Chondrocyte (in vitro differentiated cells): ENCODE measurements around the gene GRIN1. TPM values are rescaled to one million over a fixed set of nuclear protein-coding genes. Genes with fewer than 3 reads are reported as not detected.

Source experiments
- DNase-seq: peaks from one replicate; pipeline ENCODE4 v3.0.0; 2021; ENCODE audit warnings: mixed read lengths, low spot score
- H3K27ac Mint-ChIP-seq: one replicate; pipeline ENCODE4 v1.8.0; 2021; ENCODE audit warnings: mild to moderate bottlenecking, moderate library complexity, mixed read lengths; ENCODE audit not compliant: unreplicated experiment
- H3K27me3 Mint-ChIP-seq: 2 replicates; pipeline ENCODE4 v1.8.0; 2021; ENCODE audit warnings: low read depth, mixed read lengths
- H3K36me3 Mint-ChIP-seq: 2 replicates; pipeline ENCODE4 v1.8.0; 2021; ENCODE audit warnings: low read depth, mixed read lengths
- H3K4me1 Mint-ChIP-seq: 2 replicates; pipeline ENCODE4 v1.8.0; 2021; ENCODE audit warnings: low read depth, mild to moderate bottlenecking, mixed read lengths
- H3K4me3 Mint-ChIP-seq: one replicate; pipeline ENCODE4 v1.8.0; 2021; ENCODE audit warnings: mild to moderate bottlenecking, moderate library complexity, mixed read lengths; ENCODE audit not compliant: unreplicated experiment
- H3K9me3 Mint-ChIP-seq: 2 replicates; pipeline ENCODE4 v1.8.0; 2021; ENCODE audit warnings: low read depth, mixed read lengths
- CTCF ChIP-seq: fragments of 200-600 bp; sonication (generic); IDR thresholded peaks from 2 replicates; pipeline ENCODE4 v1.5.0; 2021; ENCODE audit warnings: antibody characterized with exemption, mild to moderate bottlenecking, moderate library complexity
- total RNA-seq: library from RNA; stranded (reverse); gene quantifications from 3 replicates; pipeline ENCODE4 v1.2.1, GENCODE V29; 2021

GRIN1 gene
- total RNA-seq, 1 donor from 2014 or later, result 0.07 TPM

GRCh38 chr9:137184881-137185660 lies 46.1 kb downstream of the GRIN1 start:
- Mint-ChIP-seq H3K4me1 (peaks cover 29% of the 10 kb centered on the region), H3K9me3 (no peaks in the 10 kb centered on the region), H3K27ac (no peak overlapping the region), H3K4me3 (no peak overlapping the region), H3K27me3 (no peaks in the 10 kb centered on the region), H3K36me3 (peaks cover 11% of the 10 kb centered on the region)
- no peak for DNase-seq
- no peak for TF ChIP-seq CTCF

- Mint-ChIP-seq H3K4me1 (peaks cover 34% of the 10 kb centered on the region), H3K27ac (no peak overlapping the region), H3K27me3 (no peaks in the 10 kb centered on the region), H3K4me3 (no peak overlapping the region), H3K9me3 (no peaks in the 10 kb centered on the region), H3K36me3 (peaks cover 12% of the 10 kb centered on the region)
- TF ChIP-seq CTCF, result no peak
- no peak for DNase-seq
Observed at GRCh38 chr9:137185921-137186320, 47.0 kb downstream of the GRIN1 start.

- peaks cover 36% of the 10 kb centered on the region for H3K4me1 Mint-ChIP-seq
- no peaks in the 10 kb centered on the region for H3K27me3 Mint-ChIP-seq
- H3K9me3 Mint-ChIP-seq, result no peaks in the 10 kb centered on the region
- no peak for TF ChIP-seq CTCF
- peak overlapping the region; percentile 85 for H3K4me3 Mint-ChIP-seq
- H3K36me3 Mint-ChIP-seq, result peaks cover 12% of the 10 kb centered on the region
- no peak overlapping the region for H3K27ac Mint-ChIP-seq
- no peak for DNase-seq
Observed at GRCh38 chr9:137186385-137186784, 47.4 kb downstream of the GRIN1 start.

- Mint-ChIP-seq H3K27ac (peak overlapping the region; percentile 63), H3K27me3 (no peaks in the 10 kb centered on the region), H3K9me3 (no peaks in the 10 kb centered on the region), H3K4me3 (peak overlapping the region; percentile 85), H3K36me3 (peaks cover 8% of the 10 kb centered on the region), H3K4me1 (peaks cover 36% of the 10 kb centered on the region)
- TF ChIP-seq CTCF, result no peak
- no peak for DNase-seq
Observed at GRCh38 chr9:137187386-137187785, 48.4 kb downstream of the GRIN1 start.

- Mint-ChIP-seq H3K27ac (peak overlapping the region; percentile 91), H3K27me3 (no peaks in the 10 kb centered on the region), H3K9me3 (no peaks in the 10 kb centered on the region), H3K36me3 (peaks cover 8% of the 10 kb centered on the region), H3K4me1 (peaks cover 36% of the 10 kb centered on the region), H3K4me3 (peak overlapping the region; percentile 85)
- no peak for TF ChIP-seq CTCF
- no peak for DNase-seq
Observed at GRCh38 chr9:137188086-137188489, 49.1 kb downstream of the GRIN1 start.
